GM21390 (cell line): ENCODE measurements around the gene SEMA7A.
"Not testable (repeated sequence)": the region's sequence is repeated elsewhere in the genome, so short reads cannot be mapped to it uniquely, and the experiment has no call there.

Experiments
- ATAC-seq: cut with Tn5 transposase; IDR thresholded peaks from one replicate; pipeline ENCODE4 v1.9.1; 2021; ENCODE audit not compliant: unreplicated experiment

The SEMA7A gene

DNA sequence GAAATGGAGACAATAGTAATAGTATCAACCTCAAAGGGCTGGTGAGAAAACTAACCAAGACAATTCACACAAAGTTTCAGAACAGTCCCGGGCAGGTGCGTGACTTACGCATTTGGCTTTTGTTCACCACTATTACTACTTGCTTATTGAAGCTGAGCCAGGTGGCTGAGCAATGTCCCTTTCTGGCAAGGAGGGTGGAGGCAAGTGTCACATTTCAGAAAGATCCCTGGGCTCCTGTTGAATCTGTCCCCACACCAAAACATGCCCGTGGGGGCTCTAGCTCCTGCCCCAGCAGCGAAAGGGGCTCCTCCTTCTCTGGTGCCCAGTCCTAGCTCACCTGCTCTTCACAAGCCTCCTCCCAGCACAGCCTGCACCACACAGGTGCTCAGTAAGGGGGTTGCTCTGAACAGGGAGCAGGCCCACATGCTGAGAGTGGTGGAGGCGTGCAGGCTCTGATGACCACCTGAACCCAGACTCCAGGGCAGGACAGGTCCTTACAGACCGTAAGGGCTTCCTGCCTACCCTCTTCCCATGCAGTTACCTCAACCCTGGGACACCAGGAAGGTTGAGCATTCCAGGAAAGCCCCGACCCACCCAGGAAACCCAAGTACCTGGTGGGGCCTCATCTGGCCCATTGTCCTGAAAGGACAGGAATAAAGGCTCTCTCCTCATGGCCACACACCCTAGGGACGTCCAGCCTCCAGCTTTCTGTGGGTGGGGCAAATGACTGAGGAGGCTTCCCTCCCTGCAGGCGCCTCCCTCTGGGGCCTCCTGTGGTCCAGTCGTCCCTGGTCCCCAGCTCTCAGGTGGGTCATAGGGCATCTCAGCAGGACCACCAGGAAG, 32.6 kb downstream of the SEMA7A start:
- ATAC-seq, result no peak

DNA sequence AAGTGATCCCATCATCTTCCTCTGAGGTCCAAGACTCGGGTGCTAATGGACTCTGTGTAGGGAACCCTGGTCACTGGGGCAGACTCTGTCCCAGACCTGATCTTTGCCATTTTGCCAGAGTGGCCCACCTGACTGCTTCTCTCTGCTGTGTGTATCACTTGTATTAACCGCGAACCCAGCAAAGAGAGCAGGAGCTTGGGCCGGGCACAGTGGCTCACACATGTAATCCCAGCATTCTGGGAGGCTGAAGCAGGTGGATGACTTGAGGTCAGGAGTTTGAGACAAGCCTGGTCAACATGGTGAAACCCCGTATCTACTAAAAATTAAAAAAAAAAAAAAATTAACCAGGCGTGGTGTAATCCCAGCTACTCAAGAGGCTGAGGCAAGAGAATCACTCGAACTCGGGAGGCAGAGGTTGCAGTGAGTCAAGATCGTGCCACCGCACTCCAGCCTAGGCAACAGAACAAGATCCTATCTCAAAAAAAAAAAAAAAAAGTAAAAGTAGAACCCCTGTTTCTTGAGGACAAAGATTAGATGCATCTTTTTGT, 33.4 kb downstream of the SEMA7A start:
- ATAC-seq, result no peak

DNA sequence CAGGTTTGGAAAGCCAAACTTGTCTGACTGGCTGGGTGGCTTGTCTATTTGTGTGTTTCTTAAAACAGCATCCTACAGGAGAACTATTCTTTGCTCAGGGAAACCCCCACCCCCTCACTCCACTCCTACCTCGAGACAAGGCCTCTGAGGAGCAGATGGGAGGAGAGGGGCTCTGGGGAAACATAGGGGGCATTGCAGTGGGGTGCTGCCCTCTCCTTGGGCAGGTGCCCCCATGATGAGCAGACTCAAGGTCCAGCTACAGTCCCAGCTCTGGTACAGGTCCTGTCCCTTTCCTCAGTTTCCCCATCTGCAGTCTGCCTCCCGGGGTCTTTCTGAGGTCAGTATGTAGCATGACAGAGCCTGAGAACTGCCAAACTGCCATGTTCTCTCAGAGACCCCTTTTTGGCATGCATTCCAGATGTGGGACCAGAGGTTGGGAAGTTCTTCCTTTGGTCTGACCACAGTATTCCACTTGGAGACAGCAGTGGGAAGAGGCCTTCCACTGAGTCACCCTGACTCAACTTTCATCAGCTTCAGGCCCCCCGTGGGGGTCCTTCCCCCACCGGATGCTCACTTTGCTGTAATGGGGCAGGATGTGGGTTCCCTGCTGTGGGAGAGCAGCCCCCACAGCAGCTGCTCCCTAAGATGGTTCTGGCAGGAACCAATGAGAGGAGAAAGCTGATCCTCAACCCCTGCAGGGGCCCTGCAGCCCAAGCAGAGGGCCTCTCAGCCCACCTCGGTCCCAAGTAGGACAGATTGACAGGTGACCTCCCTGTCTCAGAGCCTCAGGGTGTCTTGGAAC, 34.0 kb downstream of the SEMA7A start:
- no peak for ATAC-seq

- ATAC-seq, result no peak
Measured at GRCh38 chr15:74399100-74399499, 34.7 kb downstream of the SEMA7A start.

GRCh38 chr15:74398183-74398582, 35.6 kb downstream of the SEMA7A start:
- ATAC-seq, result no peak

- no peak for ATAC-seq
Measured at GRCh38 chr15:74397239-74398068, 36.3 kb downstream of the SEMA7A start.

DNA sequence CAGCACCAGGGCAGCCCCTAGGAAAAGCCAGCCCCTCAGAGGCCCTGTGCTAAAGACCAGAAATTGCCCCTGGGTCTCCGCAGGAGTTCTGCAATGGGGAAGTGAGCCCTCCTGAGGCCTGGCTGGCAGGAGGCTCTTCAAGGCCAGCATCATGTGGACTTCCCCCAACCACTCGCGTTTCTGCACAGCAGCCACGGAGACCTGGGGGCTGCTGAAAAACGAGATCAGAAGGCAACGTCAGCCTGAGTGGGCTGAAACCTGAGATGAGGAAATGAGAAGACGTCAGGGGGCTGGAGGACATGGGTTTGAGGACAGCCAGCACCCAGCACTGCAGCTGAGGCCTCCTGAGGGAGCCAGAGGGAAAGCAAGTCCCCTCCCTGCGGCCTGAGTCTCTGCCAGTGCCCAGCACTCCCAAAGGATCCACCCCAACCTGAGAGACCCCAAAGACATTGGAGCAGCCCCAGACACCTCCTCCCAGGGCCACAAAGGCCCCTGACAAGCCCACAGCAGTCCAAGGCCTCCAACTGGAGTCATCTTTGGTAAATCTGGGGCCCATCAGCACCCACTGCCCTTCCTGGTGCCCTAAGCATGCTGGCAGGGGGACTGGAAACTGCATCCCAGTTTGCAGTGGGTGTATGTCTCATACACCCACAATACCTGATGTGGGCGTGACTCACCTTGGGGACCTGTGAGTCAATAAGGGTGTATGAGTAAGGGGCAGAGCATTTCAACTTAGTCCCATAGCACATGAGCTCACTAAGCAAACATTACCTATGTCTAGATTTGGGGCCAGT, 37.1 kb downstream of the SEMA7A start:
- no peak for ATAC-seq

GRCh38 chr15:74396146-74396438, 37.7 kb downstream of the SEMA7A start:
- ATAC-seq, result no peak

DNA sequence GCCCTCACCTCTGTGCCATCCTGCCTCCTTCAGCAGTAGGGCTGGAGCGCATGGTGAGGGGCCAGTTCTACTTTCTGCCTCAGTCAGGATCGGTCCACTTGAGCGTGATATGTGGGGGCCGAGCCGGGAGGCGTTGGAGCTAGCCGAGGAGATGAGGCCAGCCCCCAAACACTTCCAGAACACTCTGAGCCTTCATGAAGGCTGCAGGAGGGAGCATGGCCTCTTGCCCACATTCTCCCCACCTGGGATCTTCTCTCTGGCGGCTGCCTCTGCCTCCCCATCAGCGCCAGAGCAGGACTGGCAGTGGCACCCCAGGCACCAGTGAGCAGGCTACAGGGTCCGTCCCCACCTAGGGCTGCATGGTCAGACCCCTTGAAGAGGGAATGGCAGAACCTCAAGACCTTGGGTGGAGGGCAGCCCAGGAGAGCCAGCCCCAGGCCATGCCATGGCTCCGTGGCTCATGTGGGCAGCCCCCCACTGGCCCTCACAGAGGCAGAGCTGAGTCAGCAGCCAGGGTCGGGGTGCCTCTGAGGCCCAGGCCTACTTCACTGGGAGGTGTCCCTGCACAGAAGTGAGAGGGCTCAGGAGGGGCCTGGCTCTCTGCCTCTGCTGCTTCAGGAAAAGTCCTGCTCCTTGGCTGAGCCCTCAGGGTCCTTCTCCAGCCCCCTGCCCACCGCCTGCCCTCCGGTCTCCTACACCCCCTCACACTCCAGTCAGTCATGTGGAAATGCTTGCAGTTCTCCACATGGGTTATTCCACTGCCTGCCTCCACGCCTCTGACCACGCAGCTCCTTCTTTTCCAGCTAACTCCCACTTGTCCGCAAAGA, 38.2 kb downstream of the SEMA7A start:
- no peak for ATAC-seq

DNA sequence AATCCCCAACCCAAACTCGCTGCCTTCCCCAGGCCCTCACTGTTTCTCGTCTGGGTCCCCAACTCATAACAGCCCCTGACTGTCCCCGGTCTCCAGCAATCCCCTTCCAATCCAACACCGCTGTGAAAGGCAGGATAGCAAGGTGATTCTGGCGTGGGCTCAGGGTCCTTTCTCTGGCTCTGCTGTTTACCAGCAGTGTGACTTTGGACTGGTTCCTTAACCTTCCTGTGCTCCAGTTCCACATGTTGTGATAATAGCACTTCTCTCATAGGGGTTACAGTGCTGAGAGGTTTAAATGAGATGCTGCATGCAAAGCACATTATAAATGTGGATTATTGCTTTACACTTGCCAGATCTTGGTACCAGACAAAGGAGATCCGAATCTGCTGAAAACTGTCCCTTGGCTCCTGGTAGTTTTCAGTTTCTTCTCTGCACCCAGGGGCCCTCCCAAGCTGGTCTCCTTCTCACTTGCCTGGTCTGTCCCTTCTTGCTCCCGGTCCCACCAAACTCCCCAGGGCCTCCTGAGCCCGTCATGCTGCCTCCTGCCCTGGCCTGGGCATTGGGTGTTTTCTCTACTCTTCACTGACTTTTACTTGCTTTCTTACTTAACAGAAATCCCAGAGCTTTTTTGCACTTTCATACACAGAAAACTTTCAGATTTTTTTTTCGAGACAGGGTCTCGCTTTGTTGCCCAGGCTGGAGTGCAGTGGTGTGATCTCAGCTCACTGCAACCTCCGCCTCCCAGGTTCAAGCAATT, 39.5 kb downstream of the SEMA7A start:
- no peak for ATAC-seq

DNA sequence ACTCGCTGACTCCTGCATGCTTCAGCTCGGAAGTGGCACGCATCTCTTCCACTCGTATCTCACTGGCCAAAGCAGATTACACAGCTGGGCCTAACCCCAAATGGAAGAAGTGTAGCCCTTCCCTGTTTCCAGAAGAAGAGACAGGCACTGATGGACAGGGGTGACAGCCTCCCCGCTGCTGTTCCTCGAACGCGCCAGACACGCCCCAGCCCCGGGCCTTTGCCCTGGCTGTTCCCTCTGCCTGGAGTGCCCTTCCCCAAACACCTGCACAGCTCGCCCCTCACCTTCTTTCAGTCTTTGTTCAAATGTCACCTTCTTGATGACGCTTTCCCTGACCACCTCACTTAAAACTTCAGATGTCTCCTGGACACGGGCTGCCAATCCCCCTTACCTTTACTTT, 40.3 kb downstream of the SEMA7A start:
- ATAC-seq, result no peak

- no peak for ATAC-seq
Measured at GRCh38 chr15:74392902-74393301, 40.9 kb downstream of the SEMA7A start.

DNA sequence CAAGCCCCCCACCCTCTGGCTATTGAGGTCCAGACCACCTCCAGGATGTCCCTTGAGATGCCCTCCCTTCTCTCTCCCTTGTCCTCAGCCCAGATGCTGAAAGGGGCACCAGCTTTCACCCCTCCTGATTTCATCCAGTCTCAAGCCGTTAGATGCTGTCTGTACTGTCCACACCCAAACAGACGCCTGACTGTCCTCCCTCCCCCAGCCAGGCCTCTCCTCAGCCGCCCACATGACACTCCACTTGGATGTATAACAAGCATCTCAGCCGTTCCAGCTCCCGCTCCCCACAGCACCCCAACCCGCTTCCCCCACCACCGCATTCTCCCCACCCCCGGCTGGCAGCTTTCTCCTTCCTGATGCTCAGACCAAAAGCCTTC, 41.3 kb downstream of the SEMA7A start:
- no peak for ATAC-seq

GRCh38 chr15:74391582-74392450, 41.9 kb downstream of the SEMA7A start:
- no peak for ATAC-seq

DNA sequence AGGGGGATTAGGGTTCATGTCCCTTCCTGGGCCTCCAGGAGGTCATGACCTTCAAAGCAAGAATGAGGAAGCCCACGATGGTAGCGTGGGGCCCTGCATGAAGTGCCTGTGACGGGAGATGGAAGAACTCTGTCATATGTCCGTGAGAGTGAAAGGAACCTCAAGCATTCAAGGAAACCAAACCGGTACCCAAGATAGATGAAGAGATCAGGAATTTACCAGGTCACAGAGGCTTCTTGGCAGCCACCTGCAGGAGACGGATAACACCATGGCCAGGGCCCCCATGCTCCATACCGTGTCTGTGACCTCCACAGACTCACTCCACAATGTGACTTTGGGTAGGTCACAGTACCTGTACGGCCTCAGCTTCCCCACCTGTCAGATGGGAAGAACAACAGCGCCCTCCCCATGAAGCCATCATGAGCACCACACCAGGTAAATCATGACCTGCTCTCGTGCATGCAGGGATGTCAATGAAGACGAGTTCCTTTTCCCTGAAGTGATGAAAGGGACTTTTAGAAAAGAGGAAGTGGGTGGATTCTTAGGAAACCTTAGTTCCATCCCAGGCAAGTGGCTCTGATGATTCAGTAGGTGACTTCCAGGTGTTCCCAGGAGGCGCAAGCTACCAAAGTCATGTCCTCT, 43.0 kb downstream of the SEMA7A start:
- ATAC-seq, result no peak

- not testable (repeated sequence) for ATAC-seq
Measured at GRCh38 chr15:74390049-74390646, 43.6 kb downstream of the SEMA7A start.
